Peyer's patch (tissue), 4 donors: ENCODE measurements around the gene UBE3C. TPM values are rescaled to one million over a fixed set of nuclear protein-coding genes. Genes with fewer than 3 reads are reported as not detected.

Experiments used
- DNase-seq, 3 donors: peaks; one replicate each; pipeline ENCODE4 v3.0.0-alpha.2; 2017 to 2019
- H3K27ac ChIP-seq, 4 donors: fragments of 200-600 bp; sonication (generic); one replicate each; pipeline ENCODE4 v1.5.1; 2016 to 2019
- H3K27me3 ChIP-seq, 2 donors: fragments of 200-600 bp; sonication (generic); one replicate each; pipeline ENCODE4 v1.5.1; 2019
- H3K36me3 ChIP-seq, 3 donors: fragments of 200-600 bp; sonication (generic); one replicate each; pipeline ENCODE4 v1.5.1; 2016 to 2019
- H3K4me1 ChIP-seq, 4 donors: fragments of 200-600 bp; sonication (generic); one replicate each; pipeline ENCODE4 v1.5.1; 2016 to 2019
- H3K4me3 ChIP-seq, 4 donors: fragments of 200-600 bp; sonication (generic); 1 replicate in 3 of 4; 2 replicates in 1 of 4; pipeline ENCODE4 v1.5.1; 2016 to 2019; ENCODE audit warnings: mild to moderate bottlenecking in 1 of 4
- H3K9me3 ChIP-seq, 4 donors: fragments of 200-600 bp; sonication (generic); one replicate each; pipeline ENCODE4 v1.5.1; 2016 to 2019; ENCODE audit warnings: mild to moderate bottlenecking in 1 of 4
- CTCF ChIP-seq, 6 experiments: fragments of 450-650 bp in 4 of 6; fragments of 200-600 bp in 2 of 6; sonication (generic) in 1 of 6; IDR thresholded peaks; one replicate each; pipeline ENCODE4 v1.5.1; 2017 to 2019; ENCODE audit warnings: antibody characterized with exemption in 6 of 6, mild to moderate bottlenecking in 3 of 6, moderate library complexity in 1 of 6
- POLR2A ChIP-seq, 2 donors: fragments of 450-650 bp; IDR thresholded peaks; one replicate each; pipeline ENCODE4 v1.5.1; 2017; ENCODE audit warnings: antibody characterized with exemption in 2 of 2, mild to moderate bottlenecking in 2 of 2, moderate library complexity in 2 of 2
- total RNA-seq, 4 donors: library from RNA; depleted of rRNA; stranded (reverse); fragments of >200 nt; gene quantifications; one replicate each; pipeline ENCODE4 v1.1.0, GENCODE V29; 2016

UBE3C gene
- total RNA-seq, 4 donors from 2014 or later: 76.4 to 106 (median 101) TPM

- Histone ChIP-seq H3K36me3 (peaks cover 0 to 63% (median 0%) of the 10 kb centered on the region in 3 donors), H3K27me3 (no peaks in the 10 kb centered on the region), H3K27ac (no peak overlapping the region), H3K4me3 (no peak overlapping the region), H3K9me3 (no peaks in the 10 kb centered on the region), H3K4me1 (no peaks in the 10 kb centered on the region)
- DNase-seq: no peak
- no peak for TF ChIP-seq CTCF (IDR thresholded peaks at IDR 0.05)
- TF ChIP-seq POLR2A (IDR thresholded peaks at IDR 0.05): no peak
Measured at GRCh38 chr7:157194948-157195347, 56.2 kb downstream of the UBE3C start.

- H3K4me1 ChIP-seq: no peaks in the 10 kb centered on the region
- H3K27me3 ChIP-seq: no peaks in the 10 kb centered on the region
- DNase-seq: no peak
- no peak overlapping the region for H3K4me3 ChIP-seq
- no peaks in the 10 kb centered on the region for H3K9me3 ChIP-seq
- peaks cover 0 to 55% (median 0%) of the 10 kb centered on the region in 3 donors for H3K36me3 ChIP-seq
- no peak for TF ChIP-seq POLR2A (IDR thresholded peaks at IDR 0.05)
- no peak for TF ChIP-seq CTCF (IDR thresholded peaks at IDR 0.05)
- H3K27ac ChIP-seq: no peak overlapping the region
Measured at GRCh38 chr7:157195868-157196267, 57.1 kb downstream of the UBE3C start.

GRCh38 chr7:157204134-157204533 is 65.4 kb downstream of the UBE3C start:
- Histone ChIP-seq H3K4me3 (no peak overlapping the region), H3K4me1 (no peaks in the 10 kb centered on the region), H3K9me3 (no peaks in the 10 kb centered on the region), H3K27ac (no peak overlapping the region), H3K36me3 (peaks cover 0 to 48% (median 0%) of the 10 kb centered on the region in 3 donors), H3K27me3 (no peaks in the 10 kb centered on the region)
- TF ChIP-seq CTCF (IDR thresholded peaks at IDR 0.05): no peak
- no peak for TF ChIP-seq POLR2A (IDR thresholded peaks at IDR 0.05)
- DNase-seq: no peak

- no peaks in the 10 kb centered on the region for H3K27me3 ChIP-seq
- no peak for DNase-seq
- no peaks in the 10 kb centered on the region for H3K4me1 ChIP-seq
- TF ChIP-seq CTCF (IDR thresholded peaks at IDR 0.05) (no peak), POLR2A (IDR thresholded peaks at IDR 0.05) (no peak)
- H3K27ac ChIP-seq: no peak overlapping the region
- H3K9me3 ChIP-seq: no peaks in the 10 kb centered on the region
- peaks cover 0 to 48% (median 0%) of the 10 kb centered on the region in 3 donors for H3K36me3 ChIP-seq
- no peak overlapping the region for H3K4me3 ChIP-seq
Measured at GRCh38 chr7:157205438-157205837, 66.7 kb downstream of the UBE3C start.

- H3K36me3 ChIP-seq: peaks cover 0 to 37% (median 0%) of the 10 kb centered on the region in 3 donors
- no peaks in the 10 kb centered on the region for H3K4me1 ChIP-seq
- no peak overlapping the region for H3K4me3 ChIP-seq
- no peaks in the 10 kb centered on the region for H3K27me3 ChIP-seq
- no peak overlapping the region for H3K27ac ChIP-seq
- DNase-seq: no peak
- TF ChIP-seq POLR2A (IDR thresholded peaks at IDR 0.05) (no peak), CTCF (IDR thresholded peaks at IDR 0.05) (no peak)
- no peaks in the 10 kb centered on the region for H3K9me3 ChIP-seq
Measured at GRCh38 chr7:157208571-157209413, 70.1 kb downstream of the UBE3C start.
